Peyer's patch (tissue), 4 donors: ENCODE measurements around the gene AMIGO3. TPM values are rescaled to one million over a fixed set of nuclear protein-coding genes. Genes with fewer than 3 reads are reported as not detected.
A peak's percentile ranks its signal among the peaks of the same experiment; 100 is the strongest.

Experiments used
- DNase-seq, 3 donors: peaks; one replicate each; pipeline ENCODE4 v3.0.0-alpha.2; 2017 to 2019
- H3K27ac ChIP-seq, 4 donors: fragments of 200-600 bp; sonication (generic); one replicate each; pipeline ENCODE4 v1.5.1; 2016 to 2019
- H3K27me3 ChIP-seq, 2 donors: fragments of 200-600 bp; sonication (generic); one replicate each; pipeline ENCODE4 v1.5.1; 2019
- H3K36me3 ChIP-seq, 3 donors: fragments of 200-600 bp; sonication (generic); one replicate each; pipeline ENCODE4 v1.5.1; 2016 to 2019
- H3K4me1 ChIP-seq, 4 donors: fragments of 200-600 bp; sonication (generic); one replicate each; pipeline ENCODE4 v1.5.1; 2016 to 2019
- H3K4me3 ChIP-seq, 4 donors: fragments of 200-600 bp; sonication (generic); 1 replicate in 3 of 4; 2 replicates in 1 of 4; pipeline ENCODE4 v1.5.1; 2016 to 2019; ENCODE audit warnings: mild to moderate bottlenecking in 1 of 4
- H3K9me3 ChIP-seq, 4 donors: fragments of 200-600 bp; sonication (generic); one replicate each; pipeline ENCODE4 v1.5.1; 2016 to 2019; ENCODE audit warnings: mild to moderate bottlenecking in 1 of 4
- POLR2A ChIP-seq, 2 donors: fragments of 450-650 bp; IDR thresholded peaks; one replicate each; pipeline ENCODE4 v1.5.1; 2017; ENCODE audit warnings: antibody characterized with exemption in 2 of 2, mild to moderate bottlenecking in 2 of 2, moderate library complexity in 2 of 2
- total RNA-seq, 4 donors: library from RNA; depleted of rRNA; stranded (reverse); fragments of >200 nt; gene quantifications; one replicate each; pipeline ENCODE4 v1.1.0, GENCODE V29; 2016
- TF ChIP-seq, protein P1 (sequence below), 6 experiments: fragments of 450-650 bp in 4 of 6; fragments of 200-600 bp in 2 of 6; sonication (generic) in 1 of 6; IDR thresholded peaks; one replicate each; pipeline ENCODE4 v1.5.1; 2017 to 2019; ENCODE audit warnings: antibody characterized with exemption in 6 of 6, mild to moderate bottlenecking in 3 of 6, moderate library complexity in 1 of 6

AMIGO3 gene, protein sequence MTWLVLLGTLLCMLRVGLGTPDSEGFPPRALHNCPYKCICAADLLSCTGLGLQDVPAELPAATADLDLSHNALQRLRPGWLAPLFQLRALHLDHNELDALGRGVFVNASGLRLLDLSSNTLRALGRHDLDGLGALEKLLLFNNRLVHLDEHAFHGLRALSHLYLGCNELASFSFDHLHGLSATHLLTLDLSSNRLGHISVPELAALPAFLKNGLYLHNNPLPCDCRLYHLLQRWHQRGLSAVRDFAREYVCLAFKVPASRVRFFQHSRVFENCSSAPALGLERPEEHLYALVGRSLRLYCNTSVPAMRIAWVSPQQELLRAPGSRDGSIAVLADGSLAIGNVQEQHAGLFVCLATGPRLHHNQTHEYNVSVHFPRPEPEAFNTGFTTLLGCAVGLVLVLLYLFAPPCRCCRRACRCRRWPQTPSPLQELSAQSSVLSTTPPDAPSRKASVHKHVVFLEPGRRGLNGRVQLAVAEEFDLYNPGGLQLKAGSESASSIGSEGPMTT
- 1 to 10 TPM; 1.2 to 3.5 (median 2.9) TPM for total RNA-seq

DNA sequence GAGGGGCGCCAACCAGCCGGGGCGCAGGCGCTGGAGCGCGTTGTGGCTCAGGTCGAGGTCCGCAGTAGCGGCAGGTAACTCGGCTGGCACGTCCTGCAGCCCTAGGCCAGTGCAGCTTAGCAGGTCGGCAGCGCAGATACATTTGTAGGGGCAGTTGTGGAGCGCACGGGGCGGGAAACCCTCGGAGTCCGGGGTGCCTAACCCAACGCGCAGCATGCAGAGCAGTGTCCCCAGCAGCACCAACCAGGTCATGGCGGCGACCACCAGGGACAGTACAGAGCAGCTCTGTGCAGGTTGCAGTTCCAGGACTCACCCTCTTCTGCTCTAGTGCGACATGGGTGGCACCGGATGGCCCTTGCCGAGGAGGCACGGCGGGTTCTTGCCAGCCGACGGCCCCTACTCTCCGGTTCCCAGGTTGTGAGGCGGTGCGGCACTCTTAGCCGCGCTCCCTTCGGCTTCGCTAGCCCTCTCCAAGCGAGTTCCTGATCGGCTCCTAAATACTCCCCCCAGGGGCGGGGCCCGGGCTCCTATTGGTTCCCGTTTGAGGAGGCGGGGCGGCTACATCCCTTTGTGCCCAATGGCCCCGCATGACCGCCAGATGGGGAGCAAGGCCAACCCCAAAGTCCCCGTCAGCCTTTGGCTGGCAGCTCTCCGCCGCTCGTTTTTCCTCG lies at the start of gene AMIGO3:
AMIGO3 (minus strand) TSS at position 471 of the 671 bp plus-strand sequence; CDS start at position 252, 219 bp downstream.
- DNase-seq = peak; percentile 96 to 98 (median 98)
- Histone ChIP-seq H3K27me3 (no peaks in the 10 kb centered on the region), H3K9me3 (no peaks in the 10 kb centered on the region), H3K36me3 (peaks cover 0 to 37% (median 0%) of the 10 kb centered on the region in 3 donors), H3K27ac (peak within 1 kb of the TSS; percentile 65 to 77 (median 73)), H3K4me3 (peak within 1 kb of the TSS; percentile 52 to 59 (median 55)), H3K4me1 (peaks cover 0 to 48% (median 10%) of the 10 kb centered on the region in 4 donors)
- TF ChIP-seq, protein P1, sequence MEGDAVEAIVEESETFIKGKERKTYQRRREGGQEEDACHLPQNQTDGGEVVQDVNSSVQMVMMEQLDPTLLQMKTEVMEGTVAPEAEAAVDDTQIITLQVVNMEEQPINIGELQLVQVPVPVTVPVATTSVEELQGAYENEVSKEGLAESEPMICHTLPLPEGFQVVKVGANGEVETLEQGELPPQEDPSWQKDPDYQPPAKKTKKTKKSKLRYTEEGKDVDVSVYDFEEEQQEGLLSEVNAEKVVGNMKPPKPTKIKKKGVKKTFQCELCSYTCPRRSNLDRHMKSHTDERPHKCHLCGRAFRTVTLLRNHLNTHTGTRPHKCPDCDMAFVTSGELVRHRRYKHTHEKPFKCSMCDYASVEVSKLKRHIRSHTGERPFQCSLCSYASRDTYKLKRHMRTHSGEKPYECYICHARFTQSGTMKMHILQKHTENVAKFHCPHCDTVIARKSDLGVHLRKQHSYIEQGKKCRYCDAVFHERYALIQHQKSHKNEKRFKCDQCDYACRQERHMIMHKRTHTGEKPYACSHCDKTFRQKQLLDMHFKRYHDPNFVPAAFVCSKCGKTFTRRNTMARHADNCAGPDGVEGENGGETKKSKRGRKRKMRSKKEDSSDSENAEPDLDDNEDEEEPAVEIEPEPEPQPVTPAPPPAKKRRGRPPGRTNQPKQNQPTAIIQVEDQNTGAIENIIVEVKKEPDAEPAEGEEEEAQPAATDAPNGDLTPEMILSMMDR (IDR thresholded peaks at IDR 0.05) = peak; percentile 31 to 77 (median 66)
- TF ChIP-seq POLR2A (IDR thresholded peaks at IDR 0.05) = peak; percentile 65 to 87

DNA sequence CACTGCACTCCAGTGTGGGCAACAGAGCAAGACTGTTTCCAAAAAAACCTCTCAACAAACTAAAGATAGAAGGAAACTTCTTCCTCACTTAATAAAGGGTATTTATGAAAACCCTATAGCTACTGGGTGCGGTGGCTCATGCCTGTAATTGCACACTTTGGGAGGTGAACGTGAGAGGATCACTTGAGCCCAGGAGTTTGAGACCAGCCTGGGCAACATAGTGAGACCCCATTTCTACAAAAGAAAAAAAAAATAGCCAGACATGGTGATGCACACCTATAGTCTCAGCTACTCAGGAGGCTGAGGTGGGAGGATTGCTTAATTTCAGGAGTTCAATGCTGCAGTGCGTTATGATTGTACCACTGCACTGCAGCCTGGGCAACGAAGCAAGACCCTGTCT lies 44.5 kb upstream of the AMIGO3 start:
- H3K4me3 ChIP-seq = no peak overlapping the region
- no peak overlapping the region for H3K27ac ChIP-seq
- H3K4me1 ChIP-seq = no peaks in the 10 kb centered on the region
- TF ChIP-seq, protein P1 (IDR thresholded peaks at IDR 0.05) = no peak
- no peak for TF ChIP-seq POLR2A (IDR thresholded peaks at IDR 0.05)
- H3K9me3 ChIP-seq = no peaks in the 10 kb centered on the region
- DNase-seq = no peak
- peaks cover 0 to 4% (median 0%) of the 10 kb centered on the region in 3 donors for H3K36me3 ChIP-seq
- no peaks in the 10 kb centered on the region for H3K27me3 ChIP-seq

DNA sequence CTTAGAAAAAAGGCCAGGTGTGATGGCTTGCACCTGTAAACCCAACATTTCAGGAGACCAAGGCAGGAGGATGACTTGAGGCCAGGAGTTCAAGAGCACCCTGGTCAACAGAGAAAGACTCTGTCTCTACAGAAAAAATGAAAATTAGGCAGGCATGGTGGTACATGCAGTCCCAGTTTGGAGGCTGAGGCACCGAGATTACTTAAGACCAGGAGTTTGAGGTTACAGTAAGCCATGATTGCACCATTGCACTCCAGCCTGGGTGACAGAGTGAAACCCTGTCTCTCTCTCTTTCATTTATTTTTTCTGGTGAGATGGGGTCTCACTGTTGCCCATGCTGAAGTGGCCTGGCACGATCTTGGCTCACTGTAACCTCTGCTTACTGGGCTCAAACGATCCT lies 42.2 kb upstream of the AMIGO3 start:
- Histone ChIP-seq H3K9me3 (no peaks in the 10 kb centered on the region), H3K4me1 (no peaks in the 10 kb centered on the region), H3K4me3 (no peak overlapping the region), H3K36me3 (peaks cover 0 to 4% (median 0%) of the 10 kb centered on the region in 3 donors), H3K27me3 (no peaks in the 10 kb centered on the region), H3K27ac (no peak overlapping the region)
- DNase-seq = no peak
- TF ChIP-seq, protein P1 (IDR thresholded peaks at IDR 0.05) = no peak
- TF ChIP-seq POLR2A (IDR thresholded peaks at IDR 0.05) = no peak

DNA sequence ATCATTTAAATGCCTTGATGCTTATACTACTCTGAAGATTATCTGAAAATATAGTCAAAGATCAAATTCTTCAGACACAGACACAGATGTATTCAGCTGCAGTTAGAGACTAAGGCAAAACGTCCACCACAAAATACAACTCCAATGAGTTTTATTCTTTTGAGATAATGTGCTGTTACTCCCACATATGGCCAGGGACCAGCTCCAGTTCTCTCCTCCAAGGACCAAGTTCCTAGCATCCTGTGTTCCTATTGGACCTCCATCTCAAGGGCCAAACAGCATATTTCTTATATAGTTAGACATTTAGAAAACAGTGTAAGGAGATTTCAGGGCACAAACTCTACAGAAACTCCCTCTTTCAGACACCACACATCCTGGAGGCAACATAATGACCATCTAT lies 39.7 kb upstream of the AMIGO3 start:
- Histone ChIP-seq H3K27me3 (no peaks in the 10 kb centered on the region), H3K4me1 (peaks cover 0 to 5% (median 0%) of the 10 kb centered on the region in 4 donors), H3K36me3 (peaks cover 0 to 4% (median 0%) of the 10 kb centered on the region in 3 donors), H3K27ac (no peak overlapping the region), H3K4me3 (no peak overlapping the region), H3K9me3 (no peaks in the 10 kb centered on the region)
- DNase-seq = no peak
- TF ChIP-seq, protein P1 (IDR thresholded peaks at IDR 0.05) = no peak
- TF ChIP-seq POLR2A (IDR thresholded peaks at IDR 0.05) = no peak

DNA sequence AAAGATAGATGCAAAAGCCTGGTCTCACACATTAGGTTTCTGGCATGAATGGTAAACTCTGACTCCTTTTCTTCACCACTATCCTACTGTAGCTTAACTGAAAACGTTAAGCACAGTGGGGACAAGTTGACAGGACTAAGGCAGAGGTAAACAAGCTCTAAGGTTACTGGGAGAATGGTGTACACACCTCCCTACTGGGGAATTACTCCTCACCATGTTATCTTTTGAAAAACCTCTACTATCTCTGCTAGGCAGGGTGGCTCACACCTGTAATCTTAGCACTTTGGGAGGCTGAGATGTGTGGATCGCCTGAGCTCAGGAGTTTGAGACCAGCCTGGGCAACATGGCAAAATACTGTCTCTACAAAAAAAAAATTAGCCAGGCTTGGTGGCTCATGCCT lies 37.7 kb upstream of the AMIGO3 start:
- TF ChIP-seq, protein P1 (IDR thresholded peaks at IDR 0.05) = no peak
- no peak for TF ChIP-seq POLR2A (IDR thresholded peaks at IDR 0.05)
- Histone ChIP-seq H3K36me3 (no peaks in the 10 kb centered on the region), H3K27ac (no peak overlapping the region), H3K4me1 (peaks cover 0 to 15% (median 0%) of the 10 kb centered on the region in 4 donors), H3K9me3 (no peaks in the 10 kb centered on the region), H3K27me3 (no peaks in the 10 kb centered on the region), H3K4me3 (no peak overlapping the region)
- no peak for DNase-seq
